GM12874 (cell line): ENCODE measurements around the gene NCS1.

ENCODE experiments used
- CTCF ChIP-seq: IDR thresholded peaks from 2 replicates; pipeline ENCODE4 v1.5.1; 2011; ENCODE audit warnings: low read depth, mild to moderate bottlenecking, control low read depth, low read length, moderate library complexity; ENCODE audit not compliant: insufficient read depth

The NCS1 gene

DNA sequence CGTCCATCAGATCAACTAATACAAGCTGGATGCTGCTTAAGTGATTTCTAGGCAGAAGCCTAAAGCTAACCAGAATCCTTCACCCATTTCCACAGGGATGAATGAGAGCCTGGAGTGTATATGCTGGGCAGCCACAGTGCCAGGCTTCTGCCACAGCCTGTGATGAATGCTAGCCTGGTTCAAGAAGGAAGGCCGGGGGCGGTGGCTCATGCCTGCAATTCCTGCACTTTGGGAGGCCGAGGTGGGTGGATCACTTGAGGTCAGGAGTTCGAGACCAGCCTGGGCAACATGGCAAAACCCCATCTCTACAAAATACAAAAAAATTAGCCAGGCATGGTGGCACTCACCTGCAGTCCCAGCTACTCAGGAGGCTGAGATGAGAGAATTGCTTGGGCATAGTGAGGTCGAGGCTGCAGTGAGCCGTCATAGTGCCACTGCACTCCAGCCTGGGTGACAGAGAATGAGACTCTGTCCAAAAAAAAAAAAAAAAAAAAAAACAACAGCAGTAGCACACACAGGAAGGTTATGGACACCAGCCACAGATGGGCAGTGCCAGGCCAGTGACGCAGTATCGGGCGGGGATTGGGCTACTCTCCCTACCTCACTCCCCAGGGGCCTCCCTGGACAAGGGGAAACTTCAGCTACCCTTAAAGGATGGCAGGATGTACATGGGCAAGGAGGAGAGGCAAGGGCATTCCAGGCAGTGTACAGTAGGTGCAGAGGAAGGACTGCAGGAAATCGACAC, 70.2 kb downstream of the NCS1 start:
- TF ChIP-seq CTCF = no peak

DNA sequence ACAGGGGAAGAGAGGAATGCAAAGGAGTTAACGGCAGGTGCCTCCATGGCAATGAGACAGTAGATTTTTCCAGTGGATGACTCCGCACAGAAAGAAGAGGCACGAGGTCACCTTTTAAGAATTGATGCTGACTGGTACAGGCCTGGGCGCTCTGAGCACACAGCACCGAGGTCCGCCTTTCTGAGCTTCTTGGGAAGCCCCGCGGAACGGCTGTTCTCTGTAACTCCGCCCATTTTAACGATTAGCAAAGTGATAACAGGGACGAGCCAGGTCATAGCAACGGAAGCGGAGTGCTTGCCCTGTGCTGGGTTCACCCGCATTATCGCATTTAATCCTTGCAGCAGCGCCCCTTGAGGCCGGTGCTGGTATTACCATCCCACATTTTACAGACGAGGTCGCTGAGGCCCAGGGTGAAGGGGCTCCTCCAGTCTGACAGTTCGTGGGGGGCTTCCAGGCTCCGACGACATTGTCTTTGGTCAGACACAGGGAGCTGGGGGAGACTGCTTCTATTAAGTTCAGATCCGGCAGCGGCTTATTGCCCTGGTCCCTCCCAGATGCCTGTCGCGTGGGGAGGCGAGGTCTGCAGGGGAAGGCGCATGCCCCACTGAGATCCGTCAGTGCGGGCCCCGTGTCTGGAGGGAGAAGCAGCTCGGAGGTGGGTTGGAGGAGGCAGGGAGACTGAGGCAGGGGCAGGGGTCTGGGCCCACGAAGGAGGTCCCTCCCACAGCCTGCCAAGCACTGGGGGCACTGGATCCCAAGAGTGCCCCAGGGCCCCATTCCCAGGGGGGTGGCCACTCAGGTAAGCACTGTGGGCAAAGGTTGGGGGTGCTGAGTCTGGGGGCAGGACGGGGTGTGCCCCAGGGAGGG, 71.0 kb downstream of the NCS1 start:
- TF ChIP-seq CTCF = peak; percentile 85

DNA sequence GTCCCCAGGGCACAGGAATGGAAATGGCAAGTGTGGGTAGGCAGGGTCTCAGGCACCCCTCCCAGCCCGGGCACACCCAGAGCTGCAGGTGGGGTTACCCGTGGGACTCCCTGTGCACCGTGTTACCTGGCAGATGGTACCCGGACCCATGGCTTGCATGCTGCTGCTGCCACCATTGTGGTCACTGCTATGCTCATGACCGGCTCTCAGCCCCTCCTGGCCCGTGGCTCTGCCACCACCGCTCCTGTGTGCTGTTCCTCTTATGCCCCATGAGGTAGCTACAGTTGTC, 71.6 kb downstream of the NCS1 start:
- TF ChIP-seq CTCF = no peak

DNA sequence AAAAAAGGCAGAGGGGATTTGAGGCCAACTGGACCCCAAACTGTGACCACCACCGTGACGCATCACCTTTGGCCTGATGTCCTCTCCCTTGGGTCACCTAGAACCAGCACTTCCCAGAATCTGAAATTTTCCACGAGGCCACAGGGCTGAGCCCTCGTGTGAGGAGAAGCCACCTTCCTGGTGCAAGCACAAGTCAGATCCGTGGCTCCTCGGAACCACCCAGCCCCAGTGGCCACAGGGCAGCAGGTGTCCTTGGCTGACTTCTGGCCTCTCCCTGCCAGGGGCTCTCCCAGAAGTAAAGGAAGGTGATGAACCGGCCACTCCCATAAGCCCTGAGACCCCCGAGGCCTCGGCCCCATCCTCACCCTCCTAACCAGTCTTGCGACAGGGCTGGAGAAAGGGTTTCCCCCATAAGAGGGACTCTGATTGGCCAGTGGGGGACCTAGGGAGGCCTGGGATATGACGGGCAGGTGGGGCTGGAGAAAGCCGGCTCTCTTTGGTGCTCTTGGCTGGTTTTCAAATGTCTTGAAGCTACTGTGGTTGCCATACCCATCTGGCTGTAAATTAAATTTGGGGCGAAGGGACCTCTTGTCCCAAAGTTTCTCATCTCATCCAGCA, 72.5 kb downstream of the NCS1 start:
- TF ChIP-seq CTCF = no peak

DNA sequence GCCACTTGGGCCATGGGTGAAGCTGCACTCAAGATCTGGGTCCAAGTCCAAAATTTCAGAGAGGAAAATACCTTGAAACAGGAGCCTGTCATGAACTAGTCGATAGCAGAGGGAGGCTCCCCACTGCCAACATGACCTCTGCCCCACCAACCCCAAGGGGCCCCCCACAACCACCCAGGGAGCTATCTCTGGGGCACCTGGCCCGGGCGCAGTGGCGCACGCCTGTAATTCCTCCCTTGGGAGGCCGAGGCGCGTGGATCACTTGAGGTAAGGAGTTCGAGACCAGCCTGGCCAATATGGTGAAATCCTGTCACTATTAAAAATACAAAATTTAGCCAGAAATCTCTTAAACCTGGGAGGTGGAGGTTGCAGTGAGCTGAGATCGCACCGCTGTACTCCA, 73.3 kb downstream of the NCS1 start:
- no peak for TF ChIP-seq CTCF

GRCh38 chr9:130246126-130246525, 73.9 kb downstream of the NCS1 start:
- TF ChIP-seq CTCF = no peak

DNA sequence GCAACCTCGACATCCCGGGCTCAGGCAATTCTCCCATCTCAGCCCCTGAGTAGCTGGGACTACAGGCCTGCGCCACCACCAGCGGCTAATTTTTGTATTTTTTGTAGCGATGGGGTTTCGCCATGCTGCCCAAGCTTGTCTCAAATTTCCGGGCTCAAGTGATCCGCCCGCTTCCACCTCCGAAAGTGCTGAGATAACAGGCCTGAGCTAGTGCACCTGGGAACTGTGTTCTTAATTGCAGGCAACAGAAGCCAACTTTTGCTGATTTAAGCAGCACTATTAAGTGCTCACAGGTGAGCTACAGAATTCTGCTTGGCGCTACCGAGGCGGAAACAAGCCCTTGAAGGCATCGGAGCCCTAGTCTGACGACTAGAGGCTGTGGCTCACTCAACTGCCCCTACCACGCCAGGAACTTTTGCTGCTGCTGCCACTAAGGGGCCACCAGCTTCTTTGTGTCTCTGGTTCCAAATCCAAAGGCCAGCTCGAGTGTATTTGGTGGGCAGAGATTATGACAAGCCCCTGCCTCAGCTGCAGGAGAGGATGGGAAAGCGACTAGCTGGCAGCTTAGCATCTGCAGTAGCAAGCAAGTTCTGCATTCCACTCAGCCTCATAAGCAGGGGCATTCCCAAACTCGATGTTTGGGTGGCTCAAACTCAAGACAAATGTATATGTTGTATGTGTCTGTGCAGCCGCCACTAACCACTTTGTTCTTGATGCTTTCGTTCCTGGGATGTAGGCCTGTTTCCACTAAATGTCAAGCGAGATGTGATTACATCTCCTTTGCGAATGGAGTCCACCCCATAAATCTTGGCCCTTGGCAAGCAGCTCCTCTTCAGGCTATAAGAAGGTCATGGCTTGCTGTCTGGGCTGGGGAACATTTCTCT, 82.8 kb downstream of the NCS1 start:
- no peak for TF ChIP-seq CTCF
